GM18873 (cell line): ENCODE measurements around the gene MRGPRX4.

Source experiments
- ATAC-seq: cut with Tn5 transposase; IDR thresholded peaks from one replicate; pipeline ENCODE4 v1.9.1; 2021; ENCODE audit warnings: mild to moderate bottlenecking, moderate library complexity, moderate number of reproducible peaks; ENCODE audit not compliant: unreplicated experiment, low FRiP score

Gene MRGPRX4

GRCh38 chr11:18204771-18205170 is 32.1 kb downstream of the MRGPRX4 start:
- no peak for ATAC-seq

GRCh38 chr11:18209058-18209457 is 36.4 kb downstream of the MRGPRX4 start:
- ATAC-seq = no peak

- ATAC-seq = no peak
Measured at GRCh38 chr11:18221274-18221876, 48.7 kb downstream of the MRGPRX4 start.

DNA sequence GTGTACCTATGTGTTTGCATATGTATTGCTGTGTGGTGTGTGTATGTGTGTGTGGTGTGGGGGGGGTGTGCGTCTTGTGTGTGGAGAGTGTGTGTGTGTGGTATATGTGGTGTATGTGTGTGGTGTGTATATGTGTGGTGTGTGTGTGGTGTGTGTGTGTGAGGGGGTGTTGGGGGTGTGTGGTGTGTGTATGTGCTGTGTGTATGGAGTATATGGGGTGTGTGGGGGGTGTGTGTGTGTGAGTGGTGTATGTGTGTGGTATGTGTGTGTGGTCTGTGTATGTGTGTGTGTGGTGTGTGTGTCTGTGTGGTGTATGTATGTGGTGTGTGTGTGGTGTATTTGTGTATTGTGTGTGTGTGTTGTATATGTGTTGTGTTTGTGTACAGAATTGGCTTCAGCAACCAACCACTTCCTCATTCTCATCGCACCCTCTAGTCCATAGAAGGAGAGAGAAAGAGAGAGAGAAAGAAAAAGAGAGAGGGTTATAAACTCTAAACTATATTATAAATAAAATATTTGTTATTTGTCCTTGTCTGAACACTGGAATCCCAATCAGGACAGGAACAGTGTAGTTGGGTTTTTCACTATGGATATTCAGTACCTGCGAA is 50.3 kb downstream of the MRGPRX4 start:
- no peak for ATAC-seq
